Endodermal cell (in vitro differentiated cells): Measurements from ENCODE around the gene MTPN. TPM values are rescaled to one million over a fixed set of nuclear protein-coding genes. Genes with fewer than 3 reads are reported as not detected.

Experiments used
- DNase-seq: peaks from one replicate; pipeline ENCODE4 v3.0.0-alpha.2; 2017
- H3K27ac ChIP-seq: 2 replicates; pipeline ENCODE4 v1.5.1; 2013; ENCODE audit warnings: mild to moderate bottlenecking, low read depth, low read length, moderate library complexity
- H3K27me3 ChIP-seq: 2 replicates; pipeline ENCODE4 v1.6.1; 2013; ENCODE audit warnings: mild to moderate bottlenecking, low read length, moderate library complexity; ENCODE audit not compliant: insufficient read depth, control insufficient read depth, poor library complexity, severe bottlenecking
- H3K36me3 ChIP-seq: 2 replicates; pipeline ENCODE4 v1.7.0; 2013; ENCODE audit warnings: mild to moderate bottlenecking, low read length, moderate library complexity; ENCODE audit not compliant: control insufficient read depth, insufficient read depth
- H3K4me1 ChIP-seq: one replicate; pipeline ENCODE4 v1.7.0; 2013; ENCODE audit warnings: low read length; ENCODE audit not compliant: control insufficient read depth, insufficient read depth
- H3K4me3 ChIP-seq: 2 replicates; pipeline ENCODE4 v1.5.1; 2013; ENCODE audit warnings: mild to moderate bottlenecking, low read length, moderate library complexity
- H3K9ac ChIP-seq: 2 replicates; pipeline ENCODE4 v1.6.1; 2013; ENCODE audit warnings: mild to moderate bottlenecking, low read length, moderate library complexity; ENCODE audit not compliant: poor library complexity, severe bottlenecking; ENCODE audit errors: extremely low read depth
- H3K9me3 ChIP-seq: 2 replicates; pipeline ENCODE4 v1.6.1; 2013; ENCODE audit warnings: mild to moderate bottlenecking, low read length, moderate library complexity; ENCODE audit not compliant: control insufficient read depth
- H3K27ac Mint-ChIP-seq: 2 replicates; pipeline ENCODE4 v1.8.0; 2020; ENCODE audit warnings: mixed read lengths
- H3K27me3 Mint-ChIP-seq: 2 replicates; pipeline ENCODE4 v1.8.0; 2021; ENCODE audit warnings: mild to moderate bottlenecking, mixed read lengths; ENCODE audit not compliant: insufficient read depth
- H3K36me3 Mint-ChIP-seq: 2 replicates; pipeline ENCODE4 v1.8.0; 2020; ENCODE audit warnings: low read depth, mixed read lengths
- H3K4me1 Mint-ChIP-seq: 2 replicates; pipeline ENCODE4 v1.8.0; 2020; ENCODE audit warnings: mixed read lengths
- H3K4me3 Mint-ChIP-seq: 2 replicates; pipeline ENCODE4 v1.8.0; 2020; ENCODE audit warnings: mild to moderate bottlenecking, moderate library complexity, mixed read lengths
- H3K9me3 Mint-ChIP-seq: 2 replicates; pipeline ENCODE4 v1.8.0; 2020; ENCODE audit warnings: mild to moderate bottlenecking, mixed read lengths
- CTCF ChIP-seq: fragments of 200-600 bp; sonication (generic); conservative IDR thresholded peaks from 2 replicates; pipeline ENCODE4 v1.5.0; 2021; ENCODE audit warnings: antibody characterized with exemption, mild to moderate bottlenecking
- WGBS, 2 experiments: methylation state at CpG; one replicate each; pipeline versions ENCODE4 v1.1.5 to v1.1.7; 2013; ENCODE audit warnings: missing lambda C conversion rate in 2 of 2, mixed read lengths in 1 of 2; ENCODE audit not compliant: insufficient coverage in 1 of 2, insufficient read length in 1 of 2; 5-methylcytosine and 5-hydroxymethylcytosine counted together
- long read RNA-seq, 4 experiments: library from polyadenylated mRNA in 2 of 4; library from RNA in 1 of 4; library from capped mRNA in 1 of 4; stranded (forward) in 3 of 4; unstranded in 1 of 4; transcript quantifications; one replicate each; pipeline ENCODE4 v2.0.0, GENCODE V29; 2020 to 2021; ENCODE audit warnings: inconsistent platforms in 1 of 4
- polyA plus RNA-seq, 2 experiments: library from polyadenylated mRNA; stranded (reverse); fragments of 50-300 nt; gene quantifications; one replicate each; pipeline ENCODE4 v1.2.3, GENCODE V29; 2013
- total RNA-seq, 2 donors: library from RNA; stranded (reverse); fragmentation: NEBNext Ultra II Directional in 1 of 2; extraction: Animal tissue kit (Norgen Biotek cat#: 25700) in 1 of 2; gene quantifications; 2 replicates in 1 of 2; 3 replicates in 1 of 2; pipeline ENCODE4 v1.2.1, GENCODE V29; 2021

The MTPN gene
- 100 to 1,000 TPM in 1 of 2 donors, 10 to 100 TPM in 1; 80.3 to 102 TPM for total RNA-seq
- 136 TPM for polyA plus RNA-seq (2013, experiment 1 of 2)
- 135 TPM for polyA plus RNA-seq (2013, experiment 2 of 2)
- long read RNA-seq, experiment 1, transcript MTPN-201 (4 exons, 3,738 nt): major isoform, 33 of 55 reads
- long read RNA-seq, experiment 1, partial matches to known transcripts: 2 of 55 reads
- long read RNA-seq, experiment 1, other reads (novel, unspliced or antisense): 20 of 55 reads
- long read RNA-seq, experiment 2, transcript MTPN-201 (4 exons, 3,738 nt): major isoform, 20 of 41 reads
- long read RNA-seq, experiment 2, partial matches to known transcripts: 1 of 41 reads
- long read RNA-seq, experiment 2, other reads (novel, unspliced or antisense): 20 of 41 reads
- long read RNA-seq, experiment 3, transcript MTPN-201 (4 exons, 3,738 nt): major isoform, 9 of 9 reads
- long read RNA-seq, experiment 3, partial matches to known transcripts: 0 of 9 reads
- long read RNA-seq, experiment 3, other reads (novel, unspliced or antisense): 0 of 9 reads
- long read RNA-seq, experiment 4, transcript MTPN-201 (4 exons, 3,738 nt): major isoform, 79 of 83 reads
- long read RNA-seq, experiment 4, partial matches to known transcripts: 0 of 83 reads
- long read RNA-seq, experiment 4, other reads (novel, unspliced or antisense): 4 of 83 reads

- Histone ChIP-seq H3K4me1 (peaks cover 2% of the 10 kb centered on the region), H3K27ac (no peak within 1 kb of the TSS), H3K9me3 (peaks cover 5% of the 10 kb centered on the region), H3K4me3 (peak within 1 kb of the TSS; percentile 94), H3K36me3 (peaks cover 17% of the 10 kb centered on the region), H3K9ac (peak within 1 kb of the TSS; percentile 45), H3K27me3 (no peaks in the 10 kb centered on the region)
- peaks cover 24% of the 10 kb centered on the region for H3K4me1 Mint-ChIP-seq
- peaks cover 10% of the 10 kb centered on the region for H3K36me3 Mint-ChIP-seq
- TF ChIP-seq CTCF: no peak
- DNase-seq: peak; percentile 99
- 0% methylated on average over 1 to 45 of the region's 47 CpGs for WGBS, 2 experiments
- H3K4me3 Mint-ChIP-seq: peak within 1 kb of the TSS; percentile 99
- peak within 1 kb of the TSS; percentile 89 for H3K27ac Mint-ChIP-seq
- H3K9me3 Mint-ChIP-seq: peaks cover 5% of the 10 kb centered on the region
- H3K27me3 Mint-ChIP-seq: no peaks in the 10 kb centered on the region
Measured at GRCh38 chr7:135977007-135977741, at the start of gene MTPN. TSS of gene MTPN (minus strand) at chr7:135977359. CDS start at chr7:135977100, 259 bp downstream.

GRCh38 chr7:136026209-136026608 lies 49.0 kb upstream of the MTPN start:
- no peak overlapping the region for H3K27ac ChIP-seq
- no peaks in the 10 kb centered on the region for H3K4me1 ChIP-seq
- DNase-seq: no peak
- no peak overlapping the region for H3K9ac ChIP-seq
- H3K4me1 Mint-ChIP-seq: no peaks in the 10 kb centered on the region
- no peak overlapping the region for H3K4me3 Mint-ChIP-seq
- H3K27me3 ChIP-seq: no peaks in the 10 kb centered on the region
- H3K9me3 Mint-ChIP-seq: no peaks in the 10 kb centered on the region
- TF ChIP-seq CTCF: no peak
- WGBS, 2 experiments: 93 to 100% methylated on average over 2 of the region's 2 CpGs
- H3K36me3 ChIP-seq: no peaks in the 10 kb centered on the region
- H3K27me3 Mint-ChIP-seq: peaks cover 1% of the 10 kb centered on the region
- H3K36me3 Mint-ChIP-seq: no peaks in the 10 kb centered on the region
- H3K27ac Mint-ChIP-seq: no peak overlapping the region
- H3K9me3 ChIP-seq: no peaks in the 10 kb centered on the region
- no peak overlapping the region for H3K4me3 ChIP-seq

GRCh38 chr7:136023134-136023869 lies 46.1 kb upstream of the MTPN start:
- Histone ChIP-seq H3K27ac (no peak overlapping the region), H3K9me3 (no peaks in the 10 kb centered on the region), H3K4me1 (no peaks in the 10 kb centered on the region), H3K36me3 (no peaks in the 10 kb centered on the region), H3K4me3 (no peak overlapping the region), H3K27me3 (no peaks in the 10 kb centered on the region), H3K9ac (no peak overlapping the region)
- no peak for TF ChIP-seq CTCF
- 93 to 100% methylated on average over 1 to 2 of the region's 2 CpGs for WGBS, 2 experiments
- Mint-ChIP-seq H3K36me3 (no peaks in the 10 kb centered on the region), H3K4me3 (no peak overlapping the region), H3K4me1 (no peaks in the 10 kb centered on the region), H3K27me3 (peaks cover 1% of the 10 kb centered on the region), H3K27ac (no peak overlapping the region), H3K9me3 (no peaks in the 10 kb centered on the region)
- no peak for DNase-seq
